ENCODE results near the gene XPO6. TPM values are rescaled to one million over a fixed set of nuclear protein-coding genes. Genes with fewer than 3 reads are reported as not detected.

XPO6 gene
- total RNA-seq, 1 donor from 2014 or later, result 82.9 TPM

DNA sequence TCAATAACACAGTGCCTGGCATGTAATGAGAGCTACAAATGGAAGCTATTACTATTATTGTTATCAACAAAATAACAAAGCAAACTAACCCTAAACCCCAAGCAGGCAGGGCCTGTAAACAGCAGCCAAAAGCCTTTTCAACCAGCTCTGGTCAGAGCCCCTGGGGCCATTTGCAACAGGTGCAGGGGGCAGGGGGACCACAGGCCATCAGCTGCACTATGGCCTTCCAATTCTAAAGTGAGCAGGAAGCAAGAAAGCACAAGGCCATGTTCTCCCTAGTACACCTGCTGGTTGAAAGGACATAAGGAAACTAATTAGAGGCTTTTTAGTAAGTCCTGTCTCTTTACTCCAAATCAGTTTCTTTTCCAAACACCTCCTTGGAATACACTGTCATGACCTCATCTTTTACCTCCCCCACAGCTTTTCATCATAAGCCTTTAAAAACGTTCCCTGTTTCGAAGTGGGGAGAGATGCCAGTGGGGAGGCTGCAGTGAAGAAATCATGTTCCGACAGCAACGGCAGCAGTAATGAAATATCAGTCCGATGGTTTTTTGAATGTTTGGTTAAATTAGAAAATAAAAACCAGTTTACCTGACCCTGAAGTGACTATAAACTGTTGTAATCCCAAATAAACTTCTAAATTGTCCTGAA lies 79.9 kb downstream of the XPO6 start:
- no peaks in the 10 kb centered on the region for H3K27me3 Mint-ChIP-seq
- no peak overlapping the region for H3K4me3 Mint-ChIP-seq (ENCODE audit: low read depth)
- no peak overlapping the region for H3K27ac Mint-ChIP-seq
- H3K9me3 Mint-ChIP-seq (ENCODE audit: low read depth), result no peaks in the 10 kb centered on the region
- no peak for DNase-seq (ENCODE audit: low spot score, unreplicated experiment)
- TF ChIP-seq, protein P1, sequence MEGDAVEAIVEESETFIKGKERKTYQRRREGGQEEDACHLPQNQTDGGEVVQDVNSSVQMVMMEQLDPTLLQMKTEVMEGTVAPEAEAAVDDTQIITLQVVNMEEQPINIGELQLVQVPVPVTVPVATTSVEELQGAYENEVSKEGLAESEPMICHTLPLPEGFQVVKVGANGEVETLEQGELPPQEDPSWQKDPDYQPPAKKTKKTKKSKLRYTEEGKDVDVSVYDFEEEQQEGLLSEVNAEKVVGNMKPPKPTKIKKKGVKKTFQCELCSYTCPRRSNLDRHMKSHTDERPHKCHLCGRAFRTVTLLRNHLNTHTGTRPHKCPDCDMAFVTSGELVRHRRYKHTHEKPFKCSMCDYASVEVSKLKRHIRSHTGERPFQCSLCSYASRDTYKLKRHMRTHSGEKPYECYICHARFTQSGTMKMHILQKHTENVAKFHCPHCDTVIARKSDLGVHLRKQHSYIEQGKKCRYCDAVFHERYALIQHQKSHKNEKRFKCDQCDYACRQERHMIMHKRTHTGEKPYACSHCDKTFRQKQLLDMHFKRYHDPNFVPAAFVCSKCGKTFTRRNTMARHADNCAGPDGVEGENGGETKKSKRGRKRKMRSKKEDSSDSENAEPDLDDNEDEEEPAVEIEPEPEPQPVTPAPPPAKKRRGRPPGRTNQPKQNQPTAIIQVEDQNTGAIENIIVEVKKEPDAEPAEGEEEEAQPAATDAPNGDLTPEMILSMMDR (IDR thresholded peaks at IDR 0.05; ENCODE audit: unreplicated experiment), result no peak
- no peaks in the 10 kb centered on the region for H3K4me1 Mint-ChIP-seq (ENCODE audit: low read depth)
- H3K36me3 Mint-ChIP-seq (ENCODE audit: insufficient read depth), result peaks cover 8% of the 10 kb centered on the region

DNA sequence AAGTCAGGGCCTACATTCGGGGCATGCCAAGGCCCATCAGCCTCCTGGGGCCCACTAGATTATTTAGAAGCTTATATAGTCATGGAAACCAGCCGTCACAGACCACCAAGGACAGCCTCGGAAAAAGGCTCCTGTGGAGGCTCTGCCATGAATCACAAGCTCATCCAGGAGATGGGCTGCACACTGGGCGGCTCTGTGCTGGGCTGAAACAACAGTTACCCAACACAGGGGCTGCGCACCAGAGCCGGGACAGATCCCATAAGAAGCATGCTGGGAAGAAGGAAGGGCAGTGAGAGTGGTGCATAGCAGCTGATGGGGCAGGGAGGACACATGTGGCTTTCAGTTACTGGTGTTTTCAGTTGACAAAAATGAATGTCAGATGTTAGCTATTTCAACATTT lies 80.6 kb downstream of the XPO6 start:
- Mint-ChIP-seq H3K9me3 (ENCODE audit: low read depth) (no peaks in the 10 kb centered on the region), H3K36me3 (ENCODE audit: insufficient read depth) (peaks cover 8% of the 10 kb centered on the region), H3K4me3 (ENCODE audit: low read depth) (no peak overlapping the region), H3K4me1 (ENCODE audit: low read depth) (no peaks in the 10 kb centered on the region), H3K27ac (no peak overlapping the region), H3K27me3 (no peaks in the 10 kb centered on the region)
- no peak for DNase-seq (ENCODE audit: low spot score, unreplicated experiment)
- TF ChIP-seq, protein P1 (IDR thresholded peaks at IDR 0.05; ENCODE audit: unreplicated experiment), result no peak

DNA sequence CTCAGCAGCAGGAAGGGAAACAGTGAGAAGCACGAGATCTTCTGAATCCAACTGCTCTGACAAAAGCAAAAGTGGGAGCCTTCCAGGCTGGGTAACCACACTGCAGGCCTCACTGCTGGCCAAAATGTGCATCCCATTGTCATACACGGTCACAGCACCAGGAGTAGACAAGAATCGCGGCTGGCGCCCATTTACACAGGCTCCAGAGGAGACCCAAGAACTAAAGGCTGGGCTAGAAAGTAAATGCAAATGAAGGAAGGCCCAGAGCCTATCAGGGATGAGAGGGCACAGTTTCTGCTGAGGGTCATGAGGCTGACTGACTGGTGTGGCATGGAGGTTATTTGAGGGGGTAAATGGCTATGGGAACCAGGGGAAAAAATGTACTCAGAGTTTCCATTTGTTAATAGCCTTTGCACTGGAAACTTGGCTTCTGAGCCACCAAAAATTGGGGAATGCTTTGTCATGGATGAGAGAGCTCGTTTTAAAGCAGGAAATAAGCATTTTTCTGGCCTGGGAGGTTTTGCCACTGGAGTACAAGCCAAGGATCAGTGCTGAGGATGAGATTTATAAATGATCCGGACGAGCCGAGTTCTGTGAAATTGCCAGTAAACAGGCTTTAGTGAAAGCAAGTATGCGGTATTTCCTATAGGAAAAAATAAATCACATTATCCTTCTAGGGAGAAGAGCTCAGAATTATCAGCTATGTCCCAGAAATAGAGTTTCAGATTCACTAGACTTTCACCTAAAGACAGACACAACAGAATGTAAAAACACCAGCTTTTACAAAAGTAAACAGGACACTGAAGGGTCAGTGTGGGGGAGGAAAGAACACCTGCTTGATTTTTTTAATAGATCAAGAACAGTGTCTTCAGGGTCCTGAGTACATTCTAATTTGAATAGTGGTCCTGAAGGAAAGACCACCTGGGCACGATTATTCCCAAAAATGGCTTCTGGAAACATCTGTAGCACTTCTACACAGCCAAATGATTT lies 81.4 kb downstream of the XPO6 start:
- H3K36me3 Mint-ChIP-seq (ENCODE audit: insufficient read depth), result peaks cover 6% of the 10 kb centered on the region

DNA sequence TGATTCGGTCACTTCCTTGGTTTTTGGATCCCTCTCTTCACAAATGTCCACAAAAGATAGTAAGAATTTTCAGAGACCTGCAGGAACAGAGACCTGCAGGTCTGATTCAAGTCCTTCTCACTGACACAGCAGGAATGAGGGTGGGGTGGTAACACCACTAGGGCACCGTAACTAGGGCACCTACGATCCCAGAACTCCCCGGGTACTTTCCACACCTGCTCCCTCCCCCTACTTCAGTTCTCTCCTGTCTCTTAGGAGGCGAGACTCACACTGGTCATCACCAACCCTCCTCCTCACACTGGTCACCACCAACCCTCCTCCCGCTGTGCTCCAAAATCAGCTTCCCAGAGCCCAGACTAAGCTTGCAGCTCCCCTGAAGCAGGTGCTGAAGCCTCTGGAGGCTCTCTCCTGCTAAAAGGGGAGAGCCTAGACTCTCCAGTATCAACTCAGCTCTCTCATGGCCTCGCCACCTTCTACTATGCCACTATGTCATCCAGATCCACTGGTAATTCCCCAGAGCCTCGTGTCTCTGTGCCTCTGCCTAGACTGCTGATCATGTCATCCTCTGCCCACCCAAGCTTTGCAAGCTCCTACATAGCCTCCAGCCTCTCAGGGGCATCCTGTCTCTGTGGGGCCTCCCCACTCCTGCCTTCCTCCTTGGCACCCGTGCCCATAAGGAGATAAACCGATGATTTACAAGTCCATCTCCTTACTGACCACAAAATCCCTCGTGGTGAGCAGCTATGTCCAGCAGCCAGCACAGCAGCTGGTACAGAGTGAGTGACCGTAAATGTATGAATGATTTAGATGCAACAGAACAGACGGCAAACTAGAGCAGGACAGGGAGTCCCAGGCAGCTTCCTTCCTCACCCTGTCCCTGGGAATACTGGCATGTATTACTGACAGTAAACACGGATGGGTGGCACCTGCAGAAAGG lies 84.8 kb downstream of the XPO6 start:
- Mint-ChIP-seq H3K36me3 (ENCODE audit: insufficient read depth) (peaks cover 9% of the 10 kb centered on the region), H3K9me3 (ENCODE audit: low read depth) (no peaks in the 10 kb centered on the region), H3K4me3 (ENCODE audit: low read depth) (no peak overlapping the region), H3K27ac (no peak overlapping the region), H3K27me3 (no peaks in the 10 kb centered on the region), H3K4me1 (ENCODE audit: low read depth) (no peaks in the 10 kb centered on the region)
- DNase-seq (ENCODE audit: low spot score, unreplicated experiment), result no peak
- TF ChIP-seq, protein P1 (IDR thresholded peaks at IDR 0.05; ENCODE audit: unreplicated experiment), result no peak

More for the DNA sequence above, 81.4 kb downstream of the XPO6 start:
- no peaks in the 10 kb centered on the region for H3K4me1 Mint-ChIP-seq (ENCODE audit: low read depth)
- TF ChIP-seq, protein P1 (IDR thresholded peaks at IDR 0.05; ENCODE audit: unreplicated experiment), result no peak
- H3K9me3 Mint-ChIP-seq (ENCODE audit: low read depth), result no peaks in the 10 kb centered on the region
- H3K27ac Mint-ChIP-seq, result no peak overlapping the region
- DNase-seq (ENCODE audit: low spot score, unreplicated experiment), result no peak
- H3K4me3 Mint-ChIP-seq (ENCODE audit: low read depth), result no peak overlapping the region
- H3K27me3 Mint-ChIP-seq, result no peaks in the 10 kb centered on the region
